ENCODE data around the gene PNMT. TPM values are rescaled to one million over a fixed set of nuclear protein-coding genes. Genes with fewer than 3 reads are reported as not detected.

Gene PNMT
- total RNA-seq, 1 experiment from 2014 or later = 1.1 TPM

- H4K20me1 ChIP-seq (ENCODE audit: insufficient read depth) = peaks cover 10% of the 10 kb centered on the region; the same call in 1 of the 2 replicates
- CTCF ChIA-PET = interaction anchor here (0.6 to 2.4 kb wide), 4 partner anchors 32 to 371 kb away, joined by 3 to 7 read pairs (median 5); no protein-coding TSS in a partner anchor
- H3K9me2 ChIP-seq (ENCODE audit: insufficient read depth) = no peaks in the 10 kb centered on the region
- no peaks in the 10 kb centered on the region for H3K9me3 ChIP-seq (ENCODE audit: insufficient read depth, low read depth)
- H3K27me3 ChIP-seq (ENCODE audit: insufficient read depth, low read depth) = no peaks in the 10 kb centered on the region
- H2AFZ ChIP-seq = no peak overlapping the region
- TF ChIP-seq CTCF (conservative IDR thresholded peaks at IDR 0.05) (peak; percentile 90), EZH2 (IDR thresholded peaks at IDR 0.05; ENCODE audit: low read depth) (no peak)
- intact Hi-C loops (cut with micrococcal nuclease; ENCODE audit: unreplicated experiment) = no loop called here
- H3K4me2 ChIP-seq = no peak overlapping the region
- DNase-seq = peak in 1 of 2 experiments; percentile 43
- no peaks in the 10 kb centered on the region for H3K4me1 ChIP-seq (replicated peaks; ENCODE audit: insufficient read depth)
- BruUV-seq (replicated peaks) = no TSS peak
- H3K36me3 ChIP-seq (ENCODE audit: low read depth) = no peaks in the 10 kb centered on the region
- H3F3A ChIP-seq (ENCODE audit: insufficient read depth, low read depth) = no peaks in the 10 kb centered on the region
- H3K4me3 ChIP-seq = no peak overlapping the region
- H3K79me2 ChIP-seq (ENCODE audit: low read depth) = no peaks in the 10 kb centered on the region
- H3K27ac ChIP-seq = no peak overlapping the region
- POLR2A ChIA-PET (ENCODE audit: unreplicated experiment) = no interaction called here
Measured at GRCh38 chr17:39653662-39654331, 14.5 kb upstream of the PNMT start.

GRCh38 chr17:39655105-39655504 is 13.1 kb upstream of the PNMT start:
- no peak overlapping the region for H3K4me3 ChIP-seq
- H3K27me3 ChIP-seq (ENCODE audit: insufficient read depth, low read depth) = no peaks in the 10 kb centered on the region
- no peak overlapping the region for H2AFZ ChIP-seq
- peaks cover 10% of the 10 kb centered on the region; the same call in 1 of the 2 replicates for H4K20me1 ChIP-seq (ENCODE audit: insufficient read depth)
- H3K27ac ChIP-seq = no peak overlapping the region
- BruUV-seq (replicated peaks) = no TSS peak
- ChIA-PET POLR2A (ENCODE audit: unreplicated experiment) (no interaction called here), CTCF (interaction anchor here (0.6 to 0.7 kb wide), 4 partner anchors 9 to 54 kb away, joined by 3 read pairs; no protein-coding TSS in a partner anchor)
- no peak for DNase-seq
- intact Hi-C loops (cut with micrococcal nuclease; ENCODE audit: unreplicated experiment) = no loop called here
- no peaks in the 10 kb centered on the region for H3K9me2 ChIP-seq (ENCODE audit: insufficient read depth)
- no peaks in the 10 kb centered on the region for H3K9me3 ChIP-seq (ENCODE audit: insufficient read depth, low read depth)
- H3F3A ChIP-seq (ENCODE audit: insufficient read depth, low read depth) = no peaks in the 10 kb centered on the region
- no peak overlapping the region for H3K4me2 ChIP-seq
- H3K4me1 ChIP-seq (replicated peaks; ENCODE audit: insufficient read depth) = no peaks in the 10 kb centered on the region
- no peaks in the 10 kb centered on the region for H3K79me2 ChIP-seq (ENCODE audit: low read depth)
- H3K36me3 ChIP-seq (ENCODE audit: low read depth) = no peaks in the 10 kb centered on the region
- TF ChIP-seq EZH2 (IDR thresholded peaks at IDR 0.05; ENCODE audit: low read depth) = no peak
- TF ChIP-seq CTCF (conservative IDR thresholded peaks at IDR 0.05) = no peak

- intact Hi-C loops (cut with micrococcal nuclease; ENCODE audit: unreplicated experiment) = no loop called here
- TF ChIP-seq CTCF (conservative IDR thresholded peaks at IDR 0.05) (no peak), EZH2 (IDR thresholded peaks at IDR 0.05; ENCODE audit: low read depth) (no peak)
- DNase-seq = no peak
- H3K79me2 ChIP-seq (ENCODE audit: low read depth) = no peaks in the 10 kb centered on the region
- H4K20me1 ChIP-seq (ENCODE audit: insufficient read depth) = peaks cover 6% of the 10 kb centered on the region; the same call in 1 of the 2 replicates
- H3K4me2 ChIP-seq = no peak overlapping the region
- H3K36me3 ChIP-seq (ENCODE audit: low read depth) = no peaks in the 10 kb centered on the region
- no peaks in the 10 kb centered on the region for H3K27me3 ChIP-seq (ENCODE audit: insufficient read depth, low read depth)
- H3K9me2 ChIP-seq (ENCODE audit: insufficient read depth) = no peaks in the 10 kb centered on the region
- no TSS peak for BruUV-seq (replicated peaks)
- POLR2A ChIA-PET (ENCODE audit: unreplicated experiment) = interaction anchor here (0.6 kb wide), 1 partner anchor 396 kb away, joined by 5 read pairs; no protein-coding TSS in a partner anchor
- H2AFZ ChIP-seq = no peak overlapping the region
- H3K4me1 ChIP-seq (replicated peaks; ENCODE audit: insufficient read depth) = no peaks in the 10 kb centered on the region; the same call in 1 of the 2 replicates
- H3K27ac ChIP-seq = no peak overlapping the region
- H3K9me3 ChIP-seq (ENCODE audit: insufficient read depth, low read depth) = no peaks in the 10 kb centered on the region
- H3K4me3 ChIP-seq = no peak overlapping the region
- H3F3A ChIP-seq (ENCODE audit: insufficient read depth, low read depth) = peaks cover 10% of the 10 kb centered on the region; the same call in 1 of the 2 replicates
- CTCF ChIA-PET = no interaction called here
Measured at GRCh38 chr17:39658346-39658745, 9.9 kb upstream of the PNMT start.
